GM12865 (cell line): ENCODE results near the gene TLR3.

Experiments used
- DNase-seq: peaks from one replicate; pipeline ENCODE4 v3.0.0; 2010; ENCODE audit warnings: low read depth
- H3K4me3 ChIP-seq: 2 replicates; pipeline ENCODE4 v1.5.1; 2011; ENCODE audit warnings: mild to moderate bottlenecking, low read depth, low read length, control low read depth
- TF ChIP-seq, protein P1 (sequence below): IDR thresholded peaks from 2 replicates; pipeline ENCODE4 v1.5.1; 2011; ENCODE audit warnings: low read length, control low read depth, low read depth, inconsistent platforms; ENCODE audit not compliant: insufficient read depth; ENCODE audit errors: missing control alignments

The TLR3 gene

DNA sequence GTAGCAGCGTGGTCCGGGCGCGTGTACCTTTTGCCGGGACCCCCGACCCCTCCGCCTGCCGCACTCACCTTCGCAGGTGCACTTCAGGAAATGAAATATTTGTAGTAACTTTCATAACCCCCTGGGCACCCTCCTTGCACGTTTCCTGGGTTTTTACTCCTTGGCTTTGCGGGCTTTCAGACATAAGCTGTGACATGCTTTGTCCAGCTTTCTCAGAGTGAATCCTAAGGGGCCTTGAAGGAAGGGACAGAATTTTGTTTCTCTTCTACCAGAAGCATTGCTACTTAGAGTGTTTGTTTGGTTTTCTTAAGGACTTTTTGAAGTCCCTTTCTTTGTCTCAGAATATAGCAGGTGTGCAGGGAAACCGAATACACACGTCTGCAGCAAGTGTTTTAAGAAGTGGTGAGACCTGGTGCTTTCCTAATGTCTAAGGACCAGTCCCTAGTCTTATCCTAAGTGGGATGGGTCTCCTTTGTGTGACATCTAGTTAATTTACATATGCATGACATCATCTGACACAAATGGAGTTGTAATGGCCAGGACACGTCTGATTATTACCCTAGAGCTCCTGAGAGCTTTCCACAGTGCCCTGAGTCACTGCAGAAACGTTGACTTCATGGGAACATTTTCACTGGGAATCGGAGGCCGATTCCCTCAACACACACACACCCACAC lies 36.8 kb downstream of the TLR3 start:
- no peak for DNase-seq
- TF ChIP-seq, protein P1, sequence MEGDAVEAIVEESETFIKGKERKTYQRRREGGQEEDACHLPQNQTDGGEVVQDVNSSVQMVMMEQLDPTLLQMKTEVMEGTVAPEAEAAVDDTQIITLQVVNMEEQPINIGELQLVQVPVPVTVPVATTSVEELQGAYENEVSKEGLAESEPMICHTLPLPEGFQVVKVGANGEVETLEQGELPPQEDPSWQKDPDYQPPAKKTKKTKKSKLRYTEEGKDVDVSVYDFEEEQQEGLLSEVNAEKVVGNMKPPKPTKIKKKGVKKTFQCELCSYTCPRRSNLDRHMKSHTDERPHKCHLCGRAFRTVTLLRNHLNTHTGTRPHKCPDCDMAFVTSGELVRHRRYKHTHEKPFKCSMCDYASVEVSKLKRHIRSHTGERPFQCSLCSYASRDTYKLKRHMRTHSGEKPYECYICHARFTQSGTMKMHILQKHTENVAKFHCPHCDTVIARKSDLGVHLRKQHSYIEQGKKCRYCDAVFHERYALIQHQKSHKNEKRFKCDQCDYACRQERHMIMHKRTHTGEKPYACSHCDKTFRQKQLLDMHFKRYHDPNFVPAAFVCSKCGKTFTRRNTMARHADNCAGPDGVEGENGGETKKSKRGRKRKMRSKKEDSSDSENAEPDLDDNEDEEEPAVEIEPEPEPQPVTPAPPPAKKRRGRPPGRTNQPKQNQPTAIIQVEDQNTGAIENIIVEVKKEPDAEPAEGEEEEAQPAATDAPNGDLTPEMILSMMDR: no peak
- no peak overlapping the region for H3K4me3 ChIP-seq

DNA sequence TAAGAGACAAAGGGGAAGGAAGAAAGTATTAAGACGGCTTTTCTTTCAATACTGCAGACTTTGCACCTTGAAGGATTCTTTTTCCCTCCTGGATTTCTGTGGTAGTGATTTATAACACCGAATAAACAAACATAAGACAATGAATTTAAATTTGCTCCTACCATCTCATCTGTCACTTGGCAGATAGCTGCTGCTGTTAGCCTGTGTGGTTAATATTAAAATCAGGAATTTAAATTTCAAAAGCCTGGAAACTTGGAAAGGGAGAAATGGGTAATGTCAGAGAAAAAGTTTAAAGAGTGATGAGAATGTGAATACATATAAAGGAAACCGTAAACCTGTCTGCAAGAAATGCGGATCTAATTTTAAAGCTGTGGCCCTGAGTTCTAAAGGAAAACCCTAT lies 39.0 kb downstream of the TLR3 start:
- no peak overlapping the region for H3K4me3 ChIP-seq
- TF ChIP-seq, protein P1: no peak
- no peak for DNase-seq

DNA sequence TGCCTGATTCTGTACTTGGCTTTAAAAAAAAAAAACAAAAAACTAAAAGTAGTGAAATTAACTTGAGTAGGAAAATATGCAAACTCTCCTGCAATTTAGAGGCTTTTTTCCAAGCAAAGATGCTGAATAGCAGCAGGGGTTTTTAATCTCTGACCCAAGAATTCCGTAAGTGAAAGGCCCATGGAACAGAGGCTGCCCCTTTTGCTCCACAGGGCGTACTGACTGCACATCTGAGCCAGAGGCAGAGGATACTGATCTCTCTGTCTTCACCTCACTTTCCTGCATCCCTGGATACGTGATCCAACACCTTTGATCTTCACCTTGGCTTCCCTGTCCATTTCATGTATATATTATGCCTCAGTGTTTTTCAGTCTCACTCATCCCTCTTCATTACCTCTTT lies 39.4 kb downstream of the TLR3 start:
- no peak overlapping the region for H3K4me3 ChIP-seq
- TF ChIP-seq, protein P1: no peak
- DNase-seq: no peak

DNA sequence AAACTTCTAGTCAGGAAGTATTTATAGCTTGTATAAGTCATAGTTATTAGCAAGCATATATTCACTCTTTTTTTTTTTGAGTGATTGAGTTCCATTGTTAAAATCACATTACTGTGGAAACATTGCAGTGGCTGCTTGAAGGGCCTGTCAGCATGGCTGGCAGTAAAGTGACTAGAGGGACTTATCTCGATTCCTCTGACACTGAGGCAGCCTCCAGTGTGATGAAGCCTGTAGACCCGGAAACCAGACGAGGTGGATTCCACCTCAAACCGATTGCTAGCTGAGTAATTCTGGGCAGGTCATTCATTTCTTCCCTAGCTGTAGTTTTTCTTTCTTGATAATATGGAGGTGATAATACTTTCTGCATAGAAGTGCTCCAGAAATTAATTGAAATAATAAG lies 40.3 kb downstream of the TLR3 start:
- peak; percentile 9 for DNase-seq
- TF ChIP-seq, protein P1: no peak
- H3K4me3 ChIP-seq: no peak overlapping the region

DNA sequence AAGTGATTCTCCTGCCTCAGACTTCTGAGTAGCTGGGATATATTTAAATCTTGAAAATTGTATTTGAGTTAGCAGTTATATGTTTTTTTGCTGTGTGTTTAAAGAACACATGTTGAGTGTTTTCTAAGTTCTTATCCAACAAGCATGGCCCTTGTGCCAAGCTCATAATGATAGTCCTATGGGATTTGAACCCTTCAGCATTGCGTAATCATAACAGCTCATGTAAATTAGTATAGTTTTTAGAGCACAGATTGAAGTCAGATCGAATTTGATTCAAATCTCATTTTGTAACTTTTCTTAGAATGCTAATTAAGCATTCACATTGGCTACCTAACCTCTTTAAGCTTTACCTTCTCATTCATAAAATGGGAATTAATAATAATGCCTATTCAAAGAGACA lies 47.7 kb downstream of the TLR3 start:
- TF ChIP-seq, protein P1: no peak
- DNase-seq: no peak
- H3K4me3 ChIP-seq: no peak overlapping the region

DNA sequence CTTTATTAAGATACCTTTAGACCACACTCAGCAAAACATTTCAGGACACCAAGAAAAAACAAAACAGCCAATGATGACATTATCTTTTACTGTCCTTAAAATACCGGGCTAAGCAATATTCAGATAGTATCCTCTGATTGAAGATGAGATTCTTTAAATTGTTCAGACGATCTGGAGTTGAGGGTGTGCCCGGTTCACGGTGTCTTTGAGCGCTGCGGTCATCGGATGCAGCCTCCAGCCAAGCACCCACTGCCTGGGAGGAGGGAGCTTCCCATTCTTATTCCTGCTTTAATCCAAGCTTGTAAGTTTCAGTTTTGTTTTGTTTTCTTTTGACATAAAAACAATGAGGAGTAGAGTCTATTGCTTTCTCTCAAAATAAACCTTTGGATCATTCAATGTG lies 49.6 kb downstream of the TLR3 start:
- TF ChIP-seq, protein P1: no peak
- no peak overlapping the region for H3K4me3 ChIP-seq
- no peak for DNase-seq

DNA sequence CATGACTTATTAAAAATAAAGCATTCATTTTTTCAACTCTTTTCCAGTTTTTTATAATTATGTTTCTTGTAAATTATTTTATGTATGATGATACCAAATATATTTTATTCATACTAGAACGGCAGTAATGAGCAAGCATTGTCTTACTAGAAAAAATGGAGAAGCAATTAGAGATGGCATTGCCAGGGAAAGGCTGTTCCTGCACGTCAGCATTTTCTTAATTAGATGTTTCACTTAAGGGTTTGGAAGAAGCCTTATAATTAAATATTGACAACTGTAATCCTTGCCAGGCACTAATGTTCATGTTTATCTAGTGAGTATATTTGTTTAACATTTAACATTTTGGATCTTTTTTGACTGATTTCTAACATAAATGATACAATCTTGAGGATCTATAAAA lies 52.1 kb downstream of the TLR3 start:
- TF ChIP-seq, protein P1: no peak
- DNase-seq: no peak

More for the DNA sequence above, 52.1 kb downstream of the TLR3 start:
- H3K4me3 ChIP-seq: no peak overlapping the region
